IMR-90 (cell line): ENCODE results near the gene OCEL1. TPM values are rescaled to one million over a fixed set of nuclear protein-coding genes. Genes with fewer than 3 reads are reported as not detected.

Experiments used
- ATAC-seq: fragments of 200-7000 bp; cut with Tn5 transposase; 2 replicates; pipeline ENCODE4 v1.9.1; 2020; ENCODE audit warnings: low read depth, mild to moderate bottlenecking, moderate library complexity
- BruUV-seq: library from RNA; stranded (reverse); fragments of 400-500 nt; replicated peaks from 2 replicates; lab custom pipeline; 2021; lab: Mats Ljungman, UMichigan
- CTCF ChIA-PET: fragments of 300-600 bp; formaldehyde crosslinking; extraction: SDS; loops from one replicate; lab custom pipeline; 2021; ENCODE audit warnings: antibody characterized with exemption; lab: Yijun Ruan, JAX
- POLR2A ChIA-PET: fragments of 300-600 bp; sonication (Branson Sonifier 250); formaldehyde crosslinking; loops from one replicate; lab custom pipeline; 2022; ENCODE audit warnings: antibody characterized with exemption; ENCODE audit not compliant: unreplicated experiment; lab: Charles Lee
- DNase-seq: peaks from one replicate; pipeline ENCODE4 v3.0.0; 2013
- H2AFZ ChIP-seq: replicated peaks from 2 replicates; pipeline ENCODE3; 2013; ENCODE audit warnings: low read length, mild to moderate bottlenecking; ENCODE audit not compliant: poor library complexity
- H2AK5ac ChIP-seq: 2 replicates; pipeline ENCODE4 v1.6.1; 2013; ENCODE audit warnings: low read depth, low read length, inconsistent platforms
- H2AK9ac ChIP-seq: replicated peaks from 2 replicates; pipeline ENCODE3; 2013; ENCODE audit warnings: mild to moderate bottlenecking, low read depth, low read length, moderate library complexity; ENCODE audit not compliant: poor library complexity
- H2BK120ac ChIP-seq: 2 replicates; pipeline ENCODE4 v1.6.1; 2013; ENCODE audit warnings: low read depth, low read length, inconsistent platforms
- H2BK15ac ChIP-seq: 3 replicates; pipeline ENCODE4 v1.6.1; 2013; ENCODE audit warnings: low read depth, low read length, inconsistent platforms
- H2BK20ac ChIP-seq: 2 replicates; pipeline ENCODE4 v1.6.1; 2013; ENCODE audit warnings: low read depth, mild to moderate bottlenecking, inconsistent platforms, low read length, moderate library complexity
- H2BK5ac ChIP-seq: 2 replicates; pipeline ENCODE4 v1.6.1; 2013; ENCODE audit warnings: mild to moderate bottlenecking, low read depth, low read length, inconsistent platforms; ENCODE audit not compliant: poor library complexity, severe bottlenecking
- H3K14ac ChIP-seq: replicated peaks from 2 replicates; pipeline ENCODE4 v1.6.1; 2013; ENCODE audit warnings: low read depth, low read length, inconsistent platforms
- H3K18ac ChIP-seq: 2 replicates; pipeline ENCODE4 v1.6.1; 2013; ENCODE audit warnings: low read depth, low read length, control low read depth
- H3K23ac ChIP-seq: 2 replicates; pipeline ENCODE4 v1.6.1; 2013; ENCODE audit warnings: low read depth, low read length, inconsistent platforms
- H3K27ac ChIP-seq: 2 replicates; pipeline ENCODE4 v1.5.1; 2013; ENCODE audit warnings: mild to moderate bottlenecking, control low read depth, low read length; ENCODE audit not compliant: insufficient read depth
- H3K27me3 ChIP-seq: 2 replicates; pipeline ENCODE4 v1.6.1; 2013; ENCODE audit warnings: low read length; ENCODE audit not compliant: control insufficient read depth, insufficient read depth
- H3K36me3 ChIP-seq: 2 replicates; pipeline ENCODE4 v1.6.1; 2013; ENCODE audit warnings: low read length, mixed read lengths; ENCODE audit not compliant: control insufficient read depth, insufficient read depth
- H3K4ac ChIP-seq: 2 replicates; pipeline ENCODE4 v1.6.1; 2013; ENCODE audit warnings: low read depth, low read length, inconsistent platforms
- H3K4me1 ChIP-seq: 2 replicates; pipeline ENCODE4 v1.6.1; 2013; ENCODE audit warnings: low read length, mixed read lengths; ENCODE audit not compliant: control insufficient read depth, insufficient read depth
- H3K4me2 ChIP-seq: 2 replicates; pipeline ENCODE4 v1.6.1; 2013; ENCODE audit warnings: low read depth, mild to moderate bottlenecking, control low read depth, low read length, moderate library complexity
- H3K4me3 ChIP-seq: 2 replicates; pipeline ENCODE4 v1.5.1; 2013; ENCODE audit warnings: low read depth, mild to moderate bottlenecking, control low read depth, low read length, moderate library complexity; ENCODE audit not compliant: insufficient read depth
- H3K56ac ChIP-seq: 2 replicates; pipeline ENCODE4 v1.6.1; 2013; ENCODE audit warnings: low read length, inconsistent platforms; ENCODE audit not compliant: insufficient read depth; ENCODE audit errors: extremely low read depth
- H3K79me1 ChIP-seq, 2 experiments: 2 replicates each; pipeline ENCODE4 v1.6.1; 2013; ENCODE audit warnings: low read length in 2 of 2, inconsistent platforms in 1 of 2, low read depth in 1 of 2
- H3K9ac ChIP-seq: 2 replicates; pipeline ENCODE4 v1.6.1; 2013; ENCODE audit warnings: low read depth, low read length, control low read depth
- H3K9me1 ChIP-seq: 2 replicates; pipeline ENCODE4 v1.6.1; 2013; ENCODE audit warnings: low read length, inconsistent platforms; ENCODE audit not compliant: insufficient read depth
- H3K9me3 ChIP-seq: 2 replicates; pipeline ENCODE4 v1.6.1; 2013; ENCODE audit warnings: low read length; ENCODE audit not compliant: control insufficient read depth, insufficient read depth
- H4K20me1 ChIP-seq: 2 replicates; pipeline ENCODE4 v1.6.1; 2013; ENCODE audit warnings: low read length, inconsistent platforms; ENCODE audit not compliant: insufficient read depth
- H4K5ac ChIP-seq: 2 replicates; pipeline ENCODE4 v1.6.1; 2013; ENCODE audit warnings: mild to moderate bottlenecking, low read depth, low read length, control low read depth
- H4K8ac ChIP-seq, 2 experiments: 2 replicates each; pipeline ENCODE4 v1.6.1; 2013; ENCODE audit warnings: low read depth in 2 of 2, low read length in 2 of 2, control low read depth in 1 of 2, inconsistent platforms in 1 of 2
- H4K91ac ChIP-seq: 2 replicates; pipeline ENCODE4 v1.6.1; 2013; ENCODE audit warnings: low read depth, low read length, inconsistent platforms; ENCODE audit not compliant: insufficient read depth
- MAFK ChIP-seq: IDR thresholded peaks from 2 replicates; pipeline ENCODE4 v1.6.1; 2012; ENCODE audit warnings: low read depth, low read length, improper control_type of control experiment
- RAD21 ChIP-seq: IDR thresholded peaks from 2 replicates; pipeline ENCODE4 v1.6.1; 2012; ENCODE audit warnings: low read length, improper control_type of control experiment
- RFX5 ChIP-seq: IDR thresholded peaks from 2 replicates; pipeline ENCODE4 v1.8.0; 2012; ENCODE audit warnings: low read depth, mild to moderate bottlenecking, low read length, moderate library complexity
- SMC3 ChIP-seq: fragments of 150-350 bp; IDR thresholded peaks from 2 replicates; pipeline ENCODE4 v1.6.1; 2016; ENCODE audit warnings: low read depth, mild to moderate bottlenecking, antibody characterized with exemption, low read length, moderate library complexity
- WGBS, 2 experiments: methylation state at CpG; one replicate each; pipeline versions ENCODE4 v1.1.5 to v1.1.7; 2013; ENCODE audit warnings: missing lambda C conversion rate in 2 of 2; ENCODE audit not compliant: insufficient read length in 1 of 2; ENCODE audit errors: extremely low coverage in 2 of 2; 5-methylcytosine and 5-hydroxymethylcytosine counted together
- dilution Hi-C: fragments of 300-500 bp; cut with HindIII; formaldehyde crosslinking; loops from one replicate; pipeline ENCODE4 v1.14.3; 2018; ENCODE audit warnings: low sequenced_read_pairs; ENCODE audit not compliant: unreplicated experiment
- in situ Hi-C: fragments of 300-500 bp; cut with MboI; formaldehyde crosslinking; loops from 3 replicates; pipeline ENCODE4 v1.14.3; 2019; ENCODE audit warnings: low sequenced_read_pairs, inconsistent platforms, mixed read lengths
- intact Hi-C: fragments of 100-400 bp; cut with micrococcal nuclease; formaldehyde crosslinking; loops from 2 replicates; pipeline ENCODE4 v1.10.0; 2022
- polyA plus RNA-seq, 3 experiments: library from polyadenylated mRNA; depleted of rRNA; stranded (reverse); fragments of >200 nt; gene quantifications; 2 replicates each; pipeline ENCODE4 v1.2.3, GENCODE V29; 2012; ENCODE audit warnings: low replicate concordance in 1 of 3
- total RNA-seq: library from RNA; depleted of rRNA; stranded (reverse); fragments of >200 nt; gene quantifications from 2 replicates; pipeline ENCODE4 v1.2.3, GENCODE V29; 2012
- TF ChIP-seq, protein P1 (sequence below): fragments of 150-350 bp; IDR thresholded peaks from 2 replicates; pipeline ENCODE4 v1.6.1; 2016; ENCODE audit warnings: low read depth, mild to moderate bottlenecking, low read length, moderate library complexity, borderline replicate concordance

Gene OCEL1
- total and polyA plus RNA-seq, 2 of the 4 experiments (the other 2 are of a cell fraction) = 1.1 to 7.2 TPM

GRCh38 chr19:17229890-17230289 lies 3.9 kb downstream of the OCEL1 start:
- TF ChIP-seq SMC3 = no peak
- no peak for TF ChIP-seq RFX5
- TF ChIP-seq MAFK = no peak
- no peak for TF ChIP-seq RAD21
- TF ChIP-seq, protein P1, sequence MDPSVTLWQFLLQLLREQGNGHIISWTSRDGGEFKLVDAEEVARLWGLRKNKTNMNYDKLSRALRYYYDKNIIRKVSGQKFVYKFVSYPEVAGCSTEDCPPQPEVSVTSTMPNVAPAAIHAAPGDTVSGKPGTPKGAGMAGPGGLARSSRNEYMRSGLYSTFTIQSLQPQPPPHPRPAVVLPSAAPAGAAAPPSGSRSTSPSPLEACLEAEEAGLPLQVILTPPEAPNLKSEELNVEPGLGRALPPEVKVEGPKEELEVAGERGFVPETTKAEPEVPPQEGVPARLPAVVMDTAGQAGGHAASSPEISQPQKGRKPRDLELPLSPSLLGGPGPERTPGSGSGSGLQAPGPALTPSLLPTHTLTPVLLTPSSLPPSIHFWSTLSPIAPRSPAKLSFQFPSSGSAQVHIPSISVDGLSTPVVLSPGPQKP = no peak
- H3K23ac ChIP-seq = no peak overlapping the region
- intact Hi-C loops (no loop called here), in situ Hi-C loops (no loop called here), dilution Hi-C loops (no loop called here)
- H4K5ac ChIP-seq = no peak overlapping the region
- H3K18ac ChIP-seq = no peak overlapping the region
- H4K20me1 ChIP-seq = peaks cover 5% of the 10 kb centered on the region
- H2BK20ac ChIP-seq = no peak overlapping the region
- H3K79me1 ChIP-seq = peaks cover 24 to 58% of the 10 kb centered on the region in 2 experiments
- H3K4me1 ChIP-seq = peaks cover 3% of the 10 kb centered on the region
- no peak overlapping the region for H3K56ac ChIP-seq
- no peak overlapping the region for H3K4me3 ChIP-seq
- H4K91ac ChIP-seq = no peak overlapping the region
- no peak overlapping the region for H2AFZ ChIP-seq
- H3K4me2 ChIP-seq = no peak overlapping the region
- H3K36me3 ChIP-seq = peaks cover 32% of the 10 kb centered on the region
- no peak overlapping the region for H2BK15ac ChIP-seq
- H2AK9ac ChIP-seq = no peak overlapping the region
- no peaks in the 10 kb centered on the region for H3K9me3 ChIP-seq
- no peak overlapping the region for H2BK120ac ChIP-seq
- ATAC-seq (no peak), DNase-seq (no peak)
- BruUV-seq = no TSS peak
- H3K4ac ChIP-seq = no peak overlapping the region
- H4K8ac ChIP-seq = no peak overlapping the region
- peaks cover 9% of the 10 kb centered on the region; the same call in 1 of the 2 replicates for H3K9me1 ChIP-seq
- H3K27ac ChIP-seq = no peak overlapping the region
- H2AK5ac ChIP-seq = no peak overlapping the region
- no peak overlapping the region for H2BK5ac ChIP-seq
- no CpG with 5 or more reads among the region's 3 CpGs for WGBS, 2 experiments
- no peak overlapping the region for H3K14ac ChIP-seq
- H3K27me3 ChIP-seq = no peaks in the 10 kb centered on the region
- CTCF ChIA-PET = interaction anchor here (0.6 kb wide), 1 partner anchor 726 kb away, joined by 4 read pairs; no protein-coding TSS in a partner anchor
- POLR2A ChIA-PET = no interaction called here
- no peak overlapping the region for H3K9ac ChIP-seq
